OCI-LY3 (cell line): ENCODE results near the gene FOSL1.

Experiments used
- H2AFZ ChIP-seq: fragments of 200-600, 300-600 bp; shearing (Covaris generic); 2 replicates; pipeline ENCODE4 v1.6.0; 2014; ENCODE audit warnings: antibody characterized with exemption, low read depth, low read length
- H3K27ac ChIP-seq: fragments of 200-600, 300-600 bp; sonication (generic); 2 replicates; pipeline ENCODE4 v1.5.1; 2014; ENCODE audit warnings: mild to moderate bottlenecking, low read length, moderate library complexity, mixed read lengths
- H3K27me3 ChIP-seq: fragments of 200-600, 300-600 bp; sonication (generic); 2 replicates; pipeline ENCODE4 v1.6.1; 2014; ENCODE audit warnings: low read depth, low read length, mixed read lengths
- H3K36me3 ChIP-seq: fragments of 200-600, 300-600 bp; sonication (generic); replicated peaks from 2 replicates; pipeline ENCODE3; 2014; ENCODE audit warnings: low read depth, low read length, mixed read lengths
- H3K4me1 ChIP-seq: fragments of 300-600, 200-600 bp; sonication (generic); 2 replicates; pipeline ENCODE4 v1.6.1; 2014; ENCODE audit warnings: low read length, mixed read lengths
- H3K4me2 ChIP-seq: fragments of 200-600, 300-600 bp; sonication (generic); 2 replicates; pipeline ENCODE4 v1.6.1; 2014; ENCODE audit warnings: low read length, mixed read lengths
- H3K4me3 ChIP-seq: fragments of 300-600, 200-600 bp; sonication (generic); 2 replicates; pipeline ENCODE4 v1.5.1; 2014; ENCODE audit warnings: antibody characterized with exemption, mild to moderate bottlenecking, low read length, moderate library complexity
- H3K79me2 ChIP-seq: fragments of 300-600, 200-600 bp; shearing (Covaris generic); 2 replicates; pipeline ENCODE4 v1.6.1; 2014; ENCODE audit warnings: mild to moderate bottlenecking, low read length, mixed read lengths
- H3K9ac ChIP-seq: fragments of 300-600, 200-600 bp; shearing (Covaris generic); 2 replicates; pipeline ENCODE4 v1.6.0; 2014; ENCODE audit warnings: mild to moderate bottlenecking, low read length, moderate library complexity
- H3K9me3 ChIP-seq: fragments of 200-600, 300-600 bp; shearing (Covaris generic); 2 replicates; pipeline ENCODE4 v1.6.1; 2014; ENCODE audit warnings: low read length, mixed read lengths; ENCODE audit not compliant: insufficient read depth
- H4K20me1 ChIP-seq: fragments of 200-600, 300-600 bp; sonication (generic); 2 replicates; pipeline ENCODE4 v1.6.1; 2016; ENCODE audit warnings: low read length, mixed read lengths; ENCODE audit not compliant: insufficient read depth
- EZH2phosphoT487 ChIP-seq: fragments of 200-600 bp; shearing (Covaris generic); IDR thresholded peaks from 2 replicates; pipeline ENCODE4 v1.6.1; 2018; ENCODE audit warnings: antibody characterized with exemption, mixed run types, low read depth
- TF ChIP-seq, protein P1 (sequence below): fragments of 200-600, 300-600 bp; sonication (generic); IDR thresholded peaks from 2 replicates; pipeline ENCODE4 v1.5.1; 2014; ENCODE audit warnings: antibody characterized with exemption, low read length, low read depth

Gene FOSL1

DNA sequence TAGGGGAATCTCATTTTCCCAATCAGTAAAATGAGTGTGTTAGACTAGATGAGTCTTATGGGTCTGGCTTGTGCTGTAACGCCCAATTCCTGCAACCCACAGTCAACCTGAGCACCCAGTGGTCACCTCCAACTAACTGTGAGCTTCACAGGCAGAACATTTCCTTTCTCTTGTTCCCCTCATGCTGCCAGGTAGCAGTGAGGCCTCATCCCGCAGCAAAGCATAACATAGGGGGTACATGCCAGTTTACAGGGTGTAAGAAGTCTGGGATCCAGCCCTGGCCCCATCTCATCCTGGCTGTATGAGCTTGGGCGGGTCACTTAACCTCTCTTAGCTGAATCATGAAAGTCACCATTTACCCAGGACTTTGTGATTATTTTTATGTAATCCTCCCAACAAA is 31.3 kb downstream of the FOSL1 start:
- Histone ChIP-seq H2AFZ (no peak overlapping the region), H3K4me1 (peaks cover 3% of the 10 kb centered on the region), H3K9me3 (no peaks in the 10 kb centered on the region), H3K79me2 (no peaks in the 10 kb centered on the region), H3K4me2 (no peak overlapping the region), H4K20me1 (no peaks in the 10 kb centered on the region; the same call in 1 of the 2 replicates), H3K27ac (no peak overlapping the region), H3K27me3 (no peaks in the 10 kb centered on the region), H3K9ac (no peak overlapping the region), H3K36me3 (peaks cover 40% of the 10 kb centered on the region), H3K4me3 (no peak overlapping the region)
- TF ChIP-seq, protein P1, sequence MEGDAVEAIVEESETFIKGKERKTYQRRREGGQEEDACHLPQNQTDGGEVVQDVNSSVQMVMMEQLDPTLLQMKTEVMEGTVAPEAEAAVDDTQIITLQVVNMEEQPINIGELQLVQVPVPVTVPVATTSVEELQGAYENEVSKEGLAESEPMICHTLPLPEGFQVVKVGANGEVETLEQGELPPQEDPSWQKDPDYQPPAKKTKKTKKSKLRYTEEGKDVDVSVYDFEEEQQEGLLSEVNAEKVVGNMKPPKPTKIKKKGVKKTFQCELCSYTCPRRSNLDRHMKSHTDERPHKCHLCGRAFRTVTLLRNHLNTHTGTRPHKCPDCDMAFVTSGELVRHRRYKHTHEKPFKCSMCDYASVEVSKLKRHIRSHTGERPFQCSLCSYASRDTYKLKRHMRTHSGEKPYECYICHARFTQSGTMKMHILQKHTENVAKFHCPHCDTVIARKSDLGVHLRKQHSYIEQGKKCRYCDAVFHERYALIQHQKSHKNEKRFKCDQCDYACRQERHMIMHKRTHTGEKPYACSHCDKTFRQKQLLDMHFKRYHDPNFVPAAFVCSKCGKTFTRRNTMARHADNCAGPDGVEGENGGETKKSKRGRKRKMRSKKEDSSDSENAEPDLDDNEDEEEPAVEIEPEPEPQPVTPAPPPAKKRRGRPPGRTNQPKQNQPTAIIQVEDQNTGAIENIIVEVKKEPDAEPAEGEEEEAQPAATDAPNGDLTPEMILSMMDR: no peak
- TF ChIP-seq EZH2phosphoT487: no peak

DNA sequence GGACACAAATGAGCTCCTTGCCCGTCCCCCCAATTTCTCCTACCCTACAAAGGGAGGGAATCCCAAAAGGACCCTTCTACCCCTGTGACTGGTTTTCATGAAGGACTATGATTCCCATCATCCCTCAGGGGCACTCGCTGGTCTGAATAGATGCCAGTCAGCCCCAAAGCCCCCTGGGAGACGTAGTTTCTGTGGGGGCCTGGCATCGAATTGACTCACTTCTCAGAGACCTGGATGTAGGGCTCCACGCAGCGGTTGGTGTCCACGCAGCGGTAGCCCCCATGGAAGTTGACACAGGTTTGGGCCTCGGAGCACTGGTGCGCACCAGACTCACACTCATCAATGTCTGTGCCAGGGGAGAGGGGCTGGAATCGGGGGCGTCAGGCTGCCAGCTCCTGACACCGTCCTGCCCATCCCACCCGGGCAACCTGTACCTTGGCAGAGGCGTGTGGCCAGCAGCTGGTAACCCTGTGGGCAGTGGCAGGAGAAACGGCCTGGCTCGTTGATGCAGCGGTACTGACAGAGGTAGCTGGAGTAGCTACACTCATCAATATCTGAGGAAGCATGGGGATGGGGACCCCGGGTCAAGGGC is 32.0 kb downstream of the FOSL1 start:
- Histone ChIP-seq H3K4me2 (no peak overlapping the region), H3K9ac (no peak overlapping the region), H4K20me1 (no peaks in the 10 kb centered on the region; the same call in 1 of the 2 replicates), H3K79me2 (no peaks in the 10 kb centered on the region), H3K4me3 (no peak overlapping the region), H3K27me3 (no peaks in the 10 kb centered on the region), H3K4me1 (peaks cover 3% of the 10 kb centered on the region), H3K9me3 (no peaks in the 10 kb centered on the region), H3K36me3 (peaks cover 48% of the 10 kb centered on the region), H2AFZ (no peak overlapping the region), H3K27ac (no peak overlapping the region)
- no peak for TF ChIP-seq EZH2phosphoT487
- TF ChIP-seq, protein P1: no peak

DNA sequence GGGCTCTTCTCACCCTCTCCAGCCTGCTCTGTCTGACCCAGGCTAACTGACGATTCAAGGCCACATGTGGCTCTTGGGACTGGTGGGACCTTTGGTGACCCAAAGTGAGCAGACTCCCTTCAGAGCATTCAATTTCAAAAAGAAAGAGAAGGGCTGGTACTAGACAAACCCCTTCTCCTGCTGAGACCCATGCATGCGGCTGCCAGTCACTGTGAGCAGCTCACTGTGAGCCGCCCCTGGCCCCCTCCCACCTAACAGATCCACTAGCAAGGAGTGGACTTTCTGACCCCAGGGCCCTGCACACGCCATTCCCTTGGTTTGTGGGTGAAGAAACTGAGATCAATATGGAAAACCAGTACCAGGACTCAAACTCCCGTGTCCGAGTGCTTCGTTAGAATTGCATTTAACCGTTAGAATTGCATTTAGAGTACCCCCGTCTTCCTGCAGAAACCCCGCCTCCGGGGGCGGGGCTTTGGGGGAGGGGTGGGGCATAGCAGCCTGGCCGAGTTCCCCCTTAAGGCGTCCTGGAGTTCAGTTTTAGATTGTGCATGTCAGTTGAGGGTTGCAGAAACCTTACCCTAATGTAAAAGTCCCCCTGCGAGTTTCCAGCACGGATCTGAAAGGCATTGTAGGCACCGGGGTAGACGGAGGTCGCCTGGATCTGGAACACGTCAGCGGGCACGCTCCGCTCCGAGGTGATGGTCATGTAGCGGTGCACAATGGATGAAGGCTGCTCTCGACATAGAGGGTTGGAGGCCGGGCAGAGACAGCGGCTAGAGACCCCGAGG is 32.7 kb downstream of the FOSL1 start:
- no peak overlapping the region for H3K9ac ChIP-seq
- H3K27ac ChIP-seq: no peak overlapping the region
- no peak overlapping the region for H3K4me2 ChIP-seq
- H3K27me3 ChIP-seq: no peaks in the 10 kb centered on the region
- H3K79me2 ChIP-seq: peaks cover under 1% of the 10 kb centered on the region; the same call in 1 of the 2 replicates
- no peaks in the 10 kb centered on the region; the same call in 1 of the 2 replicates for H4K20me1 ChIP-seq
- TF ChIP-seq, protein P1: no peak
- H3K4me1 ChIP-seq: no peaks in the 10 kb centered on the region
- H2AFZ ChIP-seq: no peak overlapping the region
- no peaks in the 10 kb centered on the region for H3K9me3 ChIP-seq
- peaks cover 55% of the 10 kb centered on the region for H3K36me3 ChIP-seq
- no peak overlapping the region for H3K4me3 ChIP-seq

DNA sequence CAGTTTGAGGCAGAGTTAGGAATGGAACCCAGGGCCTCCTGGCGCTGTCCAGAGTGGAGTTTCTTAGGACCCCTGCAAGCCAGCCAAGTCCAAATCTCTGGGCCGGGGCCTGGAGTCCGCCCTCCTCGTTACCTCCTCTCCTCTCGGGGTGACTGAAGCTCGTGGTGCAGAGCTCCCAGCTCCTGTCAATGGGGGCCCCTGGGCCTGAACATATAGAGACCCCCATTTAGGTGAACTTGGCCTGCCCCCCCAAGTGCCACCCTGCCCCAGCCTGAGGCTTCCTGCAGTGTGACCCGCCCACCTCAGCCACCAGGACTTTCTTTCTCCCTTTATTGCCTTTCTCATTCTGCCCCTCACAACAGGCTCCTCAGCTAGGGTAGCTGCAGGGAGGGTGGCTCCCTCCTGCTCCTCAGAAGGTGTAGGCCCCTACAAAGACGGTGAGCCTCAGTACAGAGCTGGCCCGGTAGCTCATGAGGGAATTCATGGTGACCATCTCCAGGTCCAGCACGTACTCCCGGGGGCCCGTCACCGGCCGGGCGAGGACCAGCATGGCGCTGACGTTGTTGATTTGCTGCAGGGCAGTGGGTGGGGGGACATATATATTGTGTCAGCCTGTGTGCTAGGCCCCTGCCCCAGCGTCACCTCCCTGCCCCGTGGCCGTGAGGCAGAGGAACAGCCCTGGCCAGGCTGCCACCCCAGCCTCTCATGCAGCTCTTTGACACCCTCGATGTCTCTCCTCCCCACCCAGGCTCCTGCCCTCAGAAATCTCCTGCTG is 33.5 kb downstream of the FOSL1 start:
- Histone ChIP-seq H3K4me1 (peaks cover 3% of the 10 kb centered on the region), H4K20me1 (no peaks in the 10 kb centered on the region; the same call in 1 of the 2 replicates), H3K27me3 (no peaks in the 10 kb centered on the region), H2AFZ (no peak overlapping the region), H3K27ac (no peak overlapping the region), H3K36me3 (peaks cover 62% of the 10 kb centered on the region), H3K9ac (no peak overlapping the region), H3K79me2 (peaks cover 9% of the 10 kb centered on the region), H3K9me3 (no peaks in the 10 kb centered on the region), H3K4me2 (no peak overlapping the region), H3K4me3 (no peak overlapping the region)
- TF ChIP-seq, protein P1: no peak
- no peak for TF ChIP-seq EZH2phosphoT487
